ENCODE measurements around the gene SH3BP5L.

SH3BP5L gene

GRCh38 chr1:248825909-248826760 is at the start of gene SH3BP5L:
SH3BP5L (minus strand) TSS chr1:248825915; CDS start chr1:248824935, 980 bp downstream.
- DNase-seq, result peak; percentile 86

- peak; percentile 94 for DNase-seq
These were observed 48.3 kb upstream of the SH3BP5L start for GRCh38 chr1:248873993-248874533.

- peak; percentile 94 for DNase-seq
These were observed 47.8 kb upstream of the SH3BP5L start for GRCh38 chr1:248873409-248873992.

GRCh38 chr1:248872752-248873408 is 47.2 kb upstream of the SH3BP5L start:
- peak; percentile 80 for DNase-seq

GRCh38 chr1:248871837-248872401 is 46.2 kb upstream of the SH3BP5L start:
- no peak for DNase-seq

- peak; percentile 65 for DNase-seq
These were observed 37.5 kb upstream of the SH3BP5L start for GRCh38 chr1:248862998-248863881.

- no peak for DNase-seq
These were observed 36.9 kb upstream of the SH3BP5L start for GRCh38 chr1:248862695-248862997.

- no peak for DNase-seq
These were observed 35.9 kb upstream of the SH3BP5L start for GRCh38 chr1:248861616-248862015.

GRCh38 chr1:248860007-248860406 is 34.3 kb upstream of the SH3BP5L start:
- DNase-seq, result no peak

GRCh38 chr1:248858891-248859889 is 33.5 kb upstream of the SH3BP5L start, which contains the start of gene ZNF692:
ZNF692 (minus strand) TSS chr1:248859085; CDS start chr1:248858309, 776 bp downstream.
- DNase-seq, result peak; percentile 85

- DNase-seq, result peak; percentile 50
These were observed 32.6 kb upstream of the SH3BP5L start for GRCh38 chr1:248858096-248858890.

- DNase-seq, result no peak
These were observed 32.0 kb upstream of the SH3BP5L start for GRCh38 chr1:248857749-248858095.

GRCh38 chr1:248857201-248857600 is 31.5 kb upstream of the SH3BP5L start:
- DNase-seq, result no peak

GRCh38 chr1:248856176-248856575 is 30.5 kb upstream of the SH3BP5L start:
- DNase-seq, result no peak

- no peak for DNase-seq
These were observed 29.9 kb upstream of the SH3BP5L start for GRCh38 chr1:248855580-248855979.

GRCh38 chr1:248853663-248854375 is 28.1 kb upstream of the SH3BP5L start:
- no peak for DNase-seq

GRCh38 chr1:248852481-248853405 is 27.0 kb upstream of the SH3BP5L start:
- no peak for DNase-seq

GRCh38 chr1:248851390-248851789 is 25.7 kb upstream of the SH3BP5L start:
- DNase-seq, result no peak

Measured in DMS79 (cell line).